GM21360 (cell line): ENCODE results near the gene KCNQ2.

Experiments used
- ATAC-seq: cut with Tn5 transposase; IDR thresholded peaks from one replicate; pipeline ENCODE4 v1.9.1; 2021; ENCODE audit warnings: mild to moderate bottlenecking, moderate library complexity; ENCODE audit not compliant: unreplicated experiment

The KCNQ2 gene

DNA sequence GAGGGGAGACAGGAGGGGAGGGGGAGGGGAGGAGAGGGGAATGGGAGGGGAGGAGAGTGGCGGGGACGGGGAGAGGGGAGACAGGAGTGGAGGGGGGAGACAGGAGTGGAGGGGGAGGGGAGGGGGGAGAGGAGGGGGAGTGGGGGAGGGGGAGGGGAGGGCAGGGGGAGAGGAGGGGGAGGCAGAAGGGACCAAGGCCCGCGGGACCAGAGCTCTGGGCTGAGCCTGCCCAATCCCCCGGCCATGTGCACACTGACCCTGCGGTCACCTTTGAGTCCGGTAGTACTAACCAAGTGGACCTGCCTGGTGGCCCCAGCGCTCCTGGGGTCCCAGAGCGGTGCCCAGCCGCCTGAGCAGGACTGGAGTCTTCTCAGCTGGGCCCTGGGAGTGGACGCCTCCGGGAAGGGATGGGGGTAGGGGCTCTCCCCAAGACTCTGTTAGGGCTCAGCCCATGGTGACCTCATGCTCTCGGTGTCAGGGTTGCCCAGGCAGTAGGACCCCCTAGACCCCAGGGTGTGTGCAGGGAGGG lies 471 bp upstream of the KCNQ2 start:
- no peak for ATAC-seq

DNA sequence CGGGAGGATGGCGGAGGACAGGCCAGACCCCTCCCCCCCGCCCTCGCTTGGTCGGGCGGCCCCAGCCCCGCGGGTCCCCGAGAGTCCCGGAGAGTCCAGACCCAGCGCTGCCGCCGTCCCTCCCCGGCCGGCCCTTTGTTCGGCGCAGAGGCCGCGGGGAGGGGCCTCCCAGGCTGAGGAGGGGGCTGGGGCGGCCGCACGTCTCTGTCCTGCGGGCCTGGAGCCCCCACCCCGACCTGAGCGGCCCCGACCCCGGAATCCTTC lies 806 bp downstream of the KCNQ2 start:
- no peak for ATAC-seq

DNA sequence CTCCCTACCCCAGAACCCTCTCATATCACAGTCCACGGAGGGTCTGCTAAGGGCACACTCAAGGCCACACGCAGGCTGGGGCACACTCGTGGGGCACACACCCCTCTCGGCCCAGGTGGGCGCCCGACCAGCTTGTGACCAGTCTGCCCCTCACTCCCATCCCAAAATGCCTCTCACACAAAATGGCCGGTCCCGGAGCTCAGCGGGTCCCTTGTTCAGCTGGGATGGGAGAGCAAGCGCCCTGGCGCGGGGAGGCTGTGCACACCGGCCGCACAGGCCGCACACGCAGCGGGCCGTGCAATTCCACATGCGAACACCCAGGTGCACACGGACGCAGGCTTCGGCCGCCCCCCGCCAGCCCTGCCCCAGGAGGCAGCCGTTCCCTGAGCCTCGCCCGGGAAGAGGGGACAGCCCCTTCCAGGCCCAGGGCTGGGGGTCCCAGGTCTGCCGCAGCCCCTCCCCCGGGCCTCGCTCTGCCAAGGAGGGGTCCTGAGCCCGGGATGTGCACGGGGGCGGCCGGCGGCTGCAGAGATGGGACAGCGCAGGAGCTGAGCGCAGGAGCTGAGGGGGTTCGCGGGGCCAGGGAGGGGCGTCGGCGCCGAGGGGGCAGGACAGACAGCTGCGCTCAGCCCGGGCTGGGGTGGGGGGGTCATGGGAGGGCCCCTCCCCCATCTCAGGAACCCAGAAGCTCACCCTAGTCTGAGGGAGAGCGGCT lies 1.3 kb downstream of the KCNQ2 start:
- no peak for ATAC-seq

DNA sequence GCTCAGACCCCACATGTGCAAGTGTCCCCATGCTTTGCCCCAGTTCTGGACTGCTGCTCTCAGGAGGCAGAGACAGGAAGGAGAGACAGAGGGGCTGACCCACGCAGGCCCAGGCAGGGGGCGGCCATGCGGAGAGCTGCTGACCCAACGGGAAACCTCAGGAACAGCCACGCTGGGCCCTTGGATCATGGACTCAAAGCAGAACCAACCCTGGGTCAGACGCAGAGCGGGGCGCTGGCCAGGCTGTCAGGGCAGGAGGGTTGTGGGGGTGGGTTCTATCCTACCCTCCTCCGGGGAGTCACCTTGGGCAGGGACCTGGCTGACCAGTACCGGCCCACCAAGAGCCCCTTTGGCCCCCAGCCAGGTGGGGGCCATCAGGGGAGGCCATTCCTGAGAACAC lies 2.0 kb downstream of the KCNQ2 start:
- ATAC-seq: no peak

DNA sequence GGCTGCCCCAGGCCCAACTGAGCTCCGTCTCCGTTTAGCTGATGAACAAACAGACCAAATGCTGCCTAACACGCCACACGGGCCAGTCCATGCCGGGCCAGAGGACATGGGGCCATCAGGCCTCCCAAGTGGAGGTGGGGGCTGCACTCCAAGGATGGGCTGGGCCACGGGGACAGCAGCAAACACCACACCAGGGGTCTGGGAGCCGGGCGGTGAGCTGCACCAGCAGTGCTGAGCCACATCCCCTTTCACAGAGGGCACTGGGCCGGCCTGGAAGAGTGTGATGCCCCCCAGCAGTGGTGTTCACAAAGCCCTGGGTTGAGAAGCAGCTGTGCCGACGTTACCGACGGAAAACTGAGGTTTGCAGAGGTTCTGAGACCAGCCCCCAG lies 2.7 kb downstream of the KCNQ2 start:
- no peak for ATAC-seq

DNA sequence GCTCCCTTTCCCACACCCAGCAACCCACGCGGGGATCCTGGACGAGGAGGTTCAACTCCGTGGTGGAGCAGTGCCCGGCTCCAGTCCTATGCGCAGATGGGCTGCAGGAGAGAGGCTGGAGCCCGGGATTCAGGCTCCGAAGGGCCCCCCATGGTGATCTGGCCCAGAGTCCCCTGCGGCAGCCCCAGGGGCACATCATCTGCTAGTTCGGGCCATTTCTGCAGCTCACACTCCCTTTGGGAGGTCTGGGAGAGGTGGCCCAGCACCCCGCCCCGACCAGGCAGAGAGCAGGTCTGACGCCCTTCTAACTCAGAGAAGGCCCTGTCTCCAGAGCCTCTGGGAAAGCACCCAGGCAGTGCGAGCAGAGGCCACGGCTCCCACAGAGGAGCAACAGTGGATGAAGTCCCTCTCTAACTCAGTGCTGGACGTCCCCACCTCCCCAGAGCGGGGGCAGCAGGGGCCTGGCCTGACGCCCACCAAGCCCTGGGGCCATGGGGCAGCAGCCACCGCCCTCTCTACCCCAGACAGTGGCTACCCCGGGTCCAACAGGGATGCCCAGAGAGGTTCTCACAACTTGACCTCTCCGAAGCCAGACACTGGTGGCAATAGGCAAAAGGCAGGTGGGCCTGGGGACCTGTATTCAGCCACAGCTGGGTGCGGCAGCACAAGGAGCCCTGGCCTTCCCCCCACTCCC lies 3.3 kb downstream of the KCNQ2 start:
- no peak for ATAC-seq

DNA sequence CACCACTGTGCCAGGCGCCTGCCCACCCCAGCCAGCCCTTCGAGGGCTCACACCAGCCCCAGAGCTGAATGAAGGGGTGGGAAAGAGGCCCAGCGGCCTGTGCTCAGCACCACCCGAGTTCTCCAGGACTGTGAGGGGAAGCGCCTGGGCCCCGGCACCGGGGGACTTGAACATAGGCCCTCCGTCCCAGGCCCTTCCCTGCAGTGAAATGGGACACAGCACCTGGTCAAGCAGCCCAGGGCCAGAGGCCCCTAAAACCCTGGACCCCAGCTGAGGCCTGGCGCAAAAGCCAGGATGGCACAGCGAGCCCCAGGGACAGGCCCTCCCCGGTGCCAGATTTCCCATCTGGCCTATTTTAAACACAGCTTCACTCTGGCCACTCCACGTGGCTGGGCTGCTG lies 4.0 kb downstream of the KCNQ2 start:
- ATAC-seq: no peak

DNA sequence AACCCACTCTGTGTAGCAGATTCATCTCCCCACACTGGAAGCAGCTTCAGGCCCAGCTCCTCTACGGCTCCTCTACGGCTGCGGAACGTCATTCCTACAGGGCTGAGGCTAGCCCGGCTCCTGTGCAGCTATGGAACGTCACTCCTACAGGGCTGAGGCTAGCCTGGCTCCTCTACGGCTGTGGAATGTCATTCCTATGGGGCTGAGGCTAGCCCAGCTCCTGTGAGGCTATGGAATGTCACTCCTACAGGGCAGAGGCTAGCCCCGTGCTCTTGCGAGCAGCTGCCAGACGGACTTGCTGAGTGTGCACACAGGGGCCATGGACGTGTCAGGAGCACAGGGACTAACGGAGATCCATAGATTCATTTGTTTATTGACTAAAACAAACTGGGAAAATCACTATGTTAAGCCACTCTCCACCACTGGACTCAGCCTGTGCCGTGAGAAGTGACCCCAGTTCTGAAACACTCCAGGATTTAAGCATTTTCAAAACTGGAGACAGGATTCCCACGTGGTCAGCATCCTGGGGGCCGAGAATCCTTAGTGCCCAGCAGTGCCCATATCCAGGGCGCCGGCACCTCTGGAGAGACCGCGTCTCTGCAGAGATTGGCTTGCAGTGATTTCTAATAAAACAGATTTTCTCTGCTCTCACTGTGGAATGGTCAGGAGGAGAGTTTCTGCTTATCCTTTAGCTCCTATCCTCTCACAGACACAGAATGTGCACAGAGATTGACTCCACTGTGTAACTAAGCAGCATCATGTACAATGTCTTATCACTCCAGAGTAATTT lies 5.0 kb downstream of the KCNQ2 start:
- no peak for ATAC-seq

DNA sequence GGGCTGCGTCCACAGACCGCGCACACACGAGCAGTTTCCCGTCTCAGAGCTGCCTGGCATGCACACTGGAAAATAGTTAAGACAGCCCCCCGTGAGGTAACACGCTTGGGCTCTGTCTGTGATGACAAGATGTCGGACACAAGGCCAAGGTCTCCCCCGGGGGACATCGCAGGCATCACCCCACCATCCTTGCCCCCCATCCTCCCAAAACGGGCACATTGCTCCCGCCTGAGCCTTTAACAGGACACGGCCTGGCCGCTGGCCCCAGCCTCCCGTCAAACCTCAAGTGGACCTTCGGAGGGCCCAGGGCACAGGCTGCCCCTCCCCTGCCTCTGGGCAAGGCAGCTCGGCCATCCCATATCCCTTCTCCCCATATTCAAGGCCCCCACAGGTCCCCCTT lies 5.6 kb downstream of the KCNQ2 start:
- no peak for ATAC-seq

DNA sequence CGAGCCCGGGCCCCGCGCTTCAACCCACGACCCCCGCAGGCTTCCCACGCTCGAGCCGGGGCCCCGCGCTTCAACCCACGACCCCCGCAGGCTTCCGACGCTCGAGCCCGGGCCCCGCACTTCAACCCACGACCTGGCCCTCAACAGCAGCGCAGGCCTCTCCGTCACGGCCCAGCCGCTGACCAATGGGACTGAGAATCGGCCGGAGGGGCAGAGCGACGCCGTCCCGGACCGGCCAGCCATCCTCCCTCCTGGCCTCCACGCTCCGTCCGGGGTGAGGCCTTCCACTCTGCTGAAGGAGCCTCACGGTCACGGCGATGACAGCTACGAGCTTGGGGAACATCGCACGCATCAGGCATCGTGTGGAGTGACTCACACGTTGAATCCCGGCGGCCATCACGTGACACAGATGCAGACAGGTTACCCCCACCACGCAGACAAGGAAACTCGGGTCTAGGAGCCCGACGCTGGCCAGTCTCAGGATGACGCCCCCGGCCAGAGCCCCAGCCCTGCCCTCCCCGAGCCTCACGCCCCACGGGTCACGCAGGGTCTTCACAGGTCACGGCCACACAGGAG lies 6.1 kb downstream of the KCNQ2 start:
- ATAC-seq: no peak

DNA sequence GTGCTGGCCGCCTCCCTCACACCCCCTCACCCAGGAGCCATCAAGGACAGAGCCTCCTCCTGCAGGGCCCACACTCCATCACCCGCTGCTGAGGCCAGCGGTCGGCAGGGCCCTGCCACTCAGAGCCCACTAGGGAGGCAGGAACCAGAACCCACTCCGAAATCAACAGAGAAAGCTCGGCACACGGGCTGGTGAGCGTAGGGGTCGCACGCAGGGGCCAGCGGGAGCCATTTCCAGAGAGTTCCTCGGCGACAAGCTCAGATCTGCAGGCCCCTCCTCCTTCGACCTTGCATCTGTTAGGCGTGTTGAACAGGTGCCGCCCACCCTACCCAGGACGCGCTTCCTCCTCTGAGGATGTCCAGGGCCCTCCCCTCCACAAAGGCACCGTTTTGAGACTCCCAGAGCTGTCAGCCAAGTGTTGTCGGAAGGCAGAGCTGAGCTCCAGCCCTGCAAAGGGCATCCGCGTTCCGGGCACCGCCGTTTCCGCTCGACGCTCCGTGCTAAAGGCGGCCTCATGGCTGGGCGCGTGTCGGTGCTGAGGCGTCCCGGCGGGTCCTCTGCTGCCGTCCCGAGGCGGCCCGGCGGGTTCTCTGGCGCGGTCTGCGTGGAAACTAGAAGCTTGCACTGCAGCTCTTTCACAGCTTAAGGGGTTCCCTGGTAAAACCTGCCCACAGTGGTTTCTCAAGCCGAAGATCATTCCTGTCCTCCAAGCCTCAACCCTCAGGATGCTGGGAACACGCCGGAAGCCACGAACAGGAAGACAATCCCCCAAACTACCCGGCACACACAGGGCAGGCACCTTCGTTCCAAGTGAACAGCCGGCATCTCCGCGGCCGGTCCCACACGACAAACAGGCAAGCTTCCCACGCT lies 6.8 kb downstream of the KCNQ2 start:
- ATAC-seq: no peak

DNA sequence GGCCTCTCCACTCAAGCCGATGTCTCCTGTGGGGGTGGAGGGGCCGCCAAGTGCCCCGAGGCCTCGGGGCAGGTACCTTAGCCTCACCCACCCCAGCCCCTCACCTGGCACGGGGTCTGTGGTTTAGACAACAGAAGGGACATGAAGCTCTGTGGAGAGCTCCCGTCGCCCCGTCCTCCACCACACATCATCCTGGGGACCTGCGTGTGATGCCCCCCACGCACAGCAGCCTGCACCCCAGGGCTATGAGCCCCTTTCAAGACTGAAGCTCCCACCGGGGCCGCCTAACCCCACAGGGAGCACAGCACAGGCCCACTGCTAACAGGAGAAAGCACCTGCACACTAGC lies 8.2 kb downstream of the KCNQ2 start:
- ATAC-seq: no peak

DNA sequence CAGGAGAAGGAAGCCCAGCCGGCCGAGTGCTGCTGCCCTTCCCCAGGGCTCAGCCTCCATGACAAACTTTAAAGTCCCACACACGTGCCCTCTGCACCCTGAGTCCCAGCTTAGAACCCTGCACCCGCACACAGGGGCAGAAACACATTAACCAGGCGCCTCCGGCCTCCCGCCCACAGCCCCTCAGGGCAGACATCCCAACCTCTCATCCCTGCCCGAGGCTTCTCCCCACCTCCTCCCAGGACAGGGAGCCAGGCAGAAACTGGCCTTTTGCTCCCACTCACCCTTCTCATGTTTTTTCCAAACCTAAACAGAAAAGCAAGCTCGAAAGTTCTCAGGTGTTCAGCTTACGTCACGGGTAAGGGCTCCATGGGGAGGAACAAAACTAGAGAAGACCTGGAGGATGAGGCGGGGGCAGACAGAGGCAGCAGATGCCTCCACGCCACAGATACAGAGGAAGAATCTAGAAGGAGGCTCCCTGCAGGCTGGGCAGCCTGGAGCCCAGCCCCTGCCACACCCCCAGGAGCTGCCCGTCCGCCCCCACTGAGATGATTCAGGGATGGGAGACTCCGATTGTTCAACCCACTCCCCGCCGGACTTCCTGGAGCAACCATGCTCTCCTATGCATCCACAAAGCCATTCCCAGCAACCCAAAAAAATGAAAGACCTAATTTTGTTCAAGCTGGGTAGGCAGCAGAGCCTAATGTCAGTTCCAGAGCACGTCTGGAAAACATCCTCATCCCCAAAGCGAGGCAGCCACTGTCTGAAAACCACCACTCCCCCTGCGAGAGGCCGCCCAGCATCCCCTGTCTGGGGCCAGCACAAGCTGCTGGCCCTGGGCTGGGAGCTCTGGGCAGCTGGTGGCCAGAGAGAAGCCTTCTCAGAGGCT lies 8.8 kb downstream of the KCNQ2 start:
- ATAC-seq: no peak

DNA sequence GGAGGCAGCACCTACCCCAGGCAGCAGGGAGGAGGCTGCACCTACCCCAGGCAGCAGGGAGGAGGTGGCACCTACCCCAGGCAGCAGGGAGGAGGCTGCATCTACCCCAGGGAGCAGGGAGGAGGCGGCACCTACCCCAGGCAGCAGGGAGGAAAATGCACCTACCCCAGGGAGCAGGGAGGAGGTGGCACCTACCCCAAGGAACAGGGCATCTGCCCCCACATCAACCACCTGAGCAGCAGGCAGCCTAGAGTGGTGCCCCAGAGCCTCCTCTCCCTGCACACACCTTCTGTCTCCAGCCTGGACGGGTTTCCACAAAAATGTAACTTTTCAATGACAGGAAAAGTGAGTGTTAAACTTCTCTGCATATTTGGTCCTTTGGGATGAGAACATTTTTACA lies 10.2 kb downstream of the KCNQ2 start:
- ATAC-seq: no peak

DNA sequence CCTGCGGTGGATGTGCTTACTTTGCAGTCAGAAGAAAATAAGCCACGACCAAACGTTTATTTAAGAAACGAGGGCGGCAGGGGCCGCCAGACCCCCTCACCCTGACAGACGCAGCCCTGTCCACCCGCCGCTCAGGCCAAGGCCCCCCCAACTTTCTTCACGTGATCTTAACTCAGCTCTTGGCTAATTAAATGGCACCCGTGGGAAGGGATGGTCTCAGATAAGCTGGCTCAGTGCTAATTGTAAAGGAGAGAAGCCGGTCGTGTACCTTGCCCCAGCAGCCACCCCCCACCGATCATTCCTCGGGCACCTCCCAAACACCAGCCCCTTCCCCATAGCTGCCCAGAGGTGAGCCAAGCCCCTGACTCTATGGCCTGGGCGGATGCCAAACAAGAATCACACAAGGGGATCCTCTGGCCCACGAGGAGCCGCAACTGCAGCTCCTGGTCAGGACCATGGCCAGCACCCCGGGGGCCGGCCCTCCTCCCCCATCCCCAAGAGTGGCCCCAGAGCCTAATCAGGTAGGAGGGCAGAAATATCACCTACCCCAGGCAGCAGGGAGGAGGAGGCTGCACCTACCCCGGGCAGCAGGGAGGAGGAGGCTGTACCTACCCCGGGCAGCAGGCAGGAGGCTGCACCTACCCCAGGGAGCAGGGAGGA lies 11.2 kb downstream of the KCNQ2 start:
- no peak for ATAC-seq

DNA sequence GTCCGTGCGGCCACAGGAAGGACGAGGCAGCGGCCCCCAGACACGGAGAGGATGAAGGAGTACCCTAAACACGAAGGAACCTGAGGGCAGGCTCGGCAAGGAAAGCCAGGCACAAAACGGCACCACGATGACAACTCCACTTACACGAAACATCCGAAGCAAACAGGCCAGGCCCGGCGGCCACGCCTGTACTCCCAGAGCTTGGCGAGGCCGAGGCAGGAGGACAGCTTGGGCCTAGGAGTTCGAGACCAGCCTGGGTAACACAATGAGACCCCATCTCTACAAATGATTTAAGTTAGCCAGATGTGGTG lies 13.4 kb downstream of the KCNQ2 start:
- ATAC-seq: no peak

DNA sequence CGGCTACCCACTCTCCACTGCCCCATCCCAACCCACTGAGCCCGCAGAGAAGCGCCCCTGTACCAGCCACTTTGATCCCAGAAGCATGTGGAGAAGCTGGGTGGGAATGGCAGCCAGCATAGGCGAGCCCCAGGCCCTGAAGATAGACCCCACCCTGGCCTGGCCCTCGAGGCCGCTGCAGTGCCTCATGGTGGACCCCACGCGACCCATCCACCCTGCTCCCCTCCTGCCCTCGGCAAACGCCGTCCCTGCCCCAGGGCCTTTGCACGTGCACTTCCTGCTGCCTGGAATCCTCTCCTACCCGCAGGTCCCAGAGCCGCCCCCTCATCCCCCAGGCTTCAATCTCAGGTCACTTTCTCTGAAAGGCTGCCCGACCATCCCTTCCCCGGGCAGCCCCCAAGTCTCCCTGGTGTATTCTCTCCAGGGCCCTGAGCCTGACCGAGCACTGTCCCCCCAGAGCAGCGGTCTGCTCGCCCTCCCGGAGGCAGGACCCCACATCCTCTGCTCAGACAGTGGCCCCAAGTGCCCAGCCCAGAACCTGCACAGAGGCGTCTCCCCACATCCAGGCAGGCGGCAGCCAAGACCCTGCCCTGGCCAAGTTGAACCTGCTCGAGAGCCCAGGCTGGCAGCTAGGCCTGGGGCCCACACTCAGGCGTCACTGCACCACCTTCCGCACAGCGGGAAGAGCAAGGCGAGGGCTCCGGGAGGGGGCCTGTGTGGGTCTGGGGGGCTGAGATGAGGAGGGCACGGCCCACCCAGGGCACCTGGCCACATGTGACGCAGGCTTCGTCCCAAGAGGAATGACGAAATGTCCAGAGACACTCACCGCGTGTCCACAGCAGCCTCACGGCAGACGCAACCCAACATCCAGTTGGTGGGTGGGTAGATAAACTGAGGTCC lies 14.0 kb downstream of the KCNQ2 start:
- ATAC-seq: no peak

DNA sequence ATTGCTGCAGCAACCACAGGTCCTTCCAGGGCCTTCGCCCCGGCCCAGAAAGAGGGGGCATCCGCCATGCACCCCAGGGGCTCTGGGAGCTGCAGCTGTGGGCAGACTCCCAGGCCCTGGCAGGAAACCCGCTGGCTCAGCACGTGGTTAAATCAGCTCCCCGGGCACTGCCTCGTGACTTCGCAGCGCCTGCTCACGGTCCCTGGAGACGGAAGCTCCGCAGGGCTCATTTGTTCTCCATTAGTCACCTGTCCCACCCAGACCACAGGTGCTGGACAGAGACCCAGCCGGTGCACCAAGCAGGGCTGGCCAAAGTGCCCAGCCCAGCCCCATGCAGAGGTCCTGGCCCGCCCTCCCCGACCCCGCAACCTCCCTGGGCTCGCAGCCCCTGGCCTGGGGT lies 14.7 kb downstream of the KCNQ2 start:
- ATAC-seq: no peak
